MG63 (cell line): ENCODE measurements around the gene THSD7B. TPM values are rescaled to one million over a fixed set of nuclear protein-coding genes. Genes with fewer than 3 reads are reported as not detected.
"Not testable (repeated sequence)": the region's sequence is repeated elsewhere in the genome, so short reads cannot be mapped to it uniquely, and the experiment has no call there.

Source experiments
- DNase-seq: peaks from one replicate; pipeline ENCODE4 v3.0.0-alpha.2; 2020
- H3K27me3 ChIP-seq: fragments of 250-450 bp; sonication (Bioruptor Pico); 2 replicates; pipeline ENCODE4 v1.5.1; 2020; ENCODE audit warnings: mild to moderate bottlenecking, moderate library complexity
- H3K36me3 ChIP-seq: fragments of 250-450 bp; sonication (Bioruptor Pico); 2 replicates; pipeline ENCODE4 v1.5.1; 2020; ENCODE audit warnings: mild to moderate bottlenecking, moderate library complexity
- H3K4me3 ChIP-seq: fragments of 250-450 bp; sonication (Bioruptor Pico); 2 replicates; pipeline ENCODE4 v1.5.1; 2020; ENCODE audit warnings: mild to moderate bottlenecking, moderate library complexity
- H3K9me3 ChIP-seq: fragments of 250-450 bp; sonication (Bioruptor Pico); 2 replicates; pipeline ENCODE4 v1.5.1; 2020; ENCODE audit warnings: mild to moderate bottlenecking, moderate library complexity
- total RNA-seq: library from RNA; depleted of rRNA; stranded (reverse); fragments of >200 nt; shearing (Covaris generic); gene quantifications from 2 replicates; pipeline ENCODE4 v1.2.3, GENCODE V29; 2014; ENCODE audit warnings: low replicate concordance

THSD7B gene
- total RNA-seq, 1 experiment from 2014 or later: not detected

GRCh38 chr2:137511526-137511925 is 746.2 kb downstream of the THSD7B start:
- no peak for DNase-seq
- no peak overlapping the region for H3K4me3 ChIP-seq
- H3K9me3 ChIP-seq: no peaks in the 10 kb centered on the region
- no peaks in the 10 kb centered on the region for H3K36me3 ChIP-seq
- no peaks in the 10 kb centered on the region for H3K27me3 ChIP-seq

GRCh38 chr2:137521653-137522619 is 756.6 kb downstream of the THSD7B start:
- DNase-seq: no peak
- Histone ChIP-seq H3K27me3 (no peaks in the 10 kb centered on the region), H3K9me3 (no peaks in the 10 kb centered on the region), H3K36me3 (no peaks in the 10 kb centered on the region), H3K4me3 (no peak overlapping the region)

GRCh38 chr2:137522620-137523011 is 757.3 kb downstream of the THSD7B start:
- H3K9me3 ChIP-seq: no peaks in the 10 kb centered on the region
- H3K36me3 ChIP-seq: no peaks in the 10 kb centered on the region
- H3K4me3 ChIP-seq: no peak overlapping the region
- DNase-seq: no peak
- no peaks in the 10 kb centered on the region for H3K27me3 ChIP-seq

- no peak for DNase-seq
- no peaks in the 10 kb centered on the region for H3K36me3 ChIP-seq
- no peaks in the 10 kb centered on the region for H3K9me3 ChIP-seq
- H3K4me3 ChIP-seq: no peak overlapping the region
- H3K27me3 ChIP-seq: no peaks in the 10 kb centered on the region
Measured at GRCh38 chr2:137523931-137524330, 758.6 kb downstream of the THSD7B start.

- H3K9me3 ChIP-seq: no peaks in the 10 kb centered on the region
- H3K36me3 ChIP-seq: no peaks in the 10 kb centered on the region
- no peak for DNase-seq
- no peak overlapping the region for H3K4me3 ChIP-seq
- no peaks in the 10 kb centered on the region for H3K27me3 ChIP-seq
Measured at GRCh38 chr2:137525132-137525531, 759.8 kb downstream of the THSD7B start.

GRCh38 chr2:137525641-137526190 is 760.4 kb downstream of the THSD7B start:
- DNase-seq: no peak
- Histone ChIP-seq H3K27me3 (no peaks in the 10 kb centered on the region), H3K9me3 (no peaks in the 10 kb centered on the region), H3K36me3 (no peaks in the 10 kb centered on the region), H3K4me3 (no peak overlapping the region)

- Histone ChIP-seq H3K4me3 (no peak overlapping the region), H3K27me3 (no peaks in the 10 kb centered on the region), H3K9me3 (no peaks in the 10 kb centered on the region), H3K36me3 (no peaks in the 10 kb centered on the region)
- no peak for DNase-seq
Measured at GRCh38 chr2:137535897-137536296, 770.6 kb downstream of the THSD7B start.

- Histone ChIP-seq H3K4me3 (no peak overlapping the region), H3K36me3 (no peaks in the 10 kb centered on the region), H3K9me3 (no peaks in the 10 kb centered on the region), H3K27me3 (no peaks in the 10 kb centered on the region)
- no peak for DNase-seq
Measured at GRCh38 chr2:137539336-137539735, 774.0 kb downstream of the THSD7B start.

GRCh38 chr2:137547842-137548241 is 782.5 kb downstream of the THSD7B start:
- no peak for DNase-seq
- no peaks in the 10 kb centered on the region for H3K9me3 ChIP-seq
- H3K4me3 ChIP-seq: no peak overlapping the region
- no peaks in the 10 kb centered on the region for H3K36me3 ChIP-seq
- no peaks in the 10 kb centered on the region for H3K27me3 ChIP-seq

GRCh38 chr2:137566387-137566786 is 801.0 kb downstream of the THSD7B start:
- H3K27me3 ChIP-seq: no peaks in the 10 kb centered on the region
- no peaks in the 10 kb centered on the region for H3K36me3 ChIP-seq
- no peak for DNase-seq
- no peak overlapping the region for H3K4me3 ChIP-seq
- no peaks in the 10 kb centered on the region for H3K9me3 ChIP-seq

- no peaks in the 10 kb centered on the region for H3K27me3 ChIP-seq
- no peaks in the 10 kb centered on the region for H3K36me3 ChIP-seq
- no peak for DNase-seq
- H3K9me3 ChIP-seq: no peaks in the 10 kb centered on the region
- no peak overlapping the region for H3K4me3 ChIP-seq
Measured at GRCh38 chr2:137570484-137570883, 805.1 kb downstream of the THSD7B start.

GRCh38 chr2:137587834-137588233 is 822.5 kb downstream of the THSD7B start:
- H3K4me3 ChIP-seq, H3K36me3 ChIP-seq, DNase-seq, H3K27me3 ChIP-seq, H3K9me3 ChIP-seq: not testable (repeated sequence)

- DNase-seq: not testable (repeated sequence)
Measured at GRCh38 chr2:137588578-137588977, 823.2 kb downstream of the THSD7B start.

GRCh38 chr2:137590102-137590501 is 824.8 kb downstream of the THSD7B start:
- Histone ChIP-seq H3K36me3 (no peaks in the 10 kb centered on the region), H3K4me3 (no peak overlapping the region), H3K9me3 (no peaks in the 10 kb centered on the region), H3K27me3 (no peaks in the 10 kb centered on the region; the same call in 1 of the 2 replicates)
- DNase-seq: no peak

More at GRCh38 chr2:137588578-137588977, 823.2 kb downstream of the THSD7B start:
- H3K27me3 ChIP-seq, H3K9me3 ChIP-seq, H3K4me3 ChIP-seq, H3K36me3 ChIP-seq: not testable (repeated sequence)

GRCh38 chr2:137607722-137608318 is 842.5 kb downstream of the THSD7B start:
- Histone ChIP-seq H3K36me3 (no peaks in the 10 kb centered on the region), H3K4me3 (no peak overlapping the region), H3K27me3 (no peaks in the 10 kb centered on the region), H3K9me3 (no peaks in the 10 kb centered on the region)
- DNase-seq: no peak

GRCh38 chr2:137638932-137639331 is 873.6 kb downstream of the THSD7B start:
- Histone ChIP-seq H3K4me3 (no peak overlapping the region), H3K9me3 (no peaks in the 10 kb centered on the region), H3K36me3 (no peaks in the 10 kb centered on the region), H3K27me3 (no peaks in the 10 kb centered on the region)
- no peak for DNase-seq

GRCh38 chr2:137644731-137645130 is 879.4 kb downstream of the THSD7B start:
- Histone ChIP-seq H3K36me3 (no peaks in the 10 kb centered on the region), H3K4me3 (no peak overlapping the region), H3K9me3 (no peaks in the 10 kb centered on the region), H3K27me3 (no peaks in the 10 kb centered on the region)
- DNase-seq: no peak
